Myocyte (in vitro differentiated cells): ENCODE results near the gene PPM1D. TPM values are rescaled to one million over a fixed set of nuclear protein-coding genes. Genes with fewer than 3 reads are reported as not detected.
"Not testable (repeated sequence)": the region's sequence is repeated elsewhere in the genome, so short reads cannot be mapped to it uniquely, and the experiment has no call there.

Experiments used
- DNase-seq: peaks from one replicate; pipeline ENCODE4 v3.0.0-alpha.2; 2012; ENCODE audit warnings: low read depth
- total RNA-seq: library from RNA; depleted of rRNA; stranded (reverse); fragments of >200 nt; gene quantifications from 2 replicates; pipeline ENCODE4 v1.2.3, GENCODE V29; 2014

PPM1D gene
- total RNA-seq, 1 donor from 2014 or later = 9.2 TPM

- peak; percentile 56 for DNase-seq
Observed at GRCh38 chr17:60665602-60666001, 65.6 kb downstream of the PPM1D start.

GRCh38 chr17:60668741-60669140 lies 68.7 kb downstream of the PPM1D start:
- not testable (repeated sequence) for DNase-seq

GRCh38 chr17:60671482-60671881 lies 71.5 kb downstream of the PPM1D start:
- no peak for DNase-seq

- DNase-seq = not testable (repeated sequence)
Observed at GRCh38 chr17:60674637-60675036, 74.6 kb downstream of the PPM1D start.

GRCh38 chr17:60675997-60676396 lies 76.0 kb downstream of the PPM1D start:
- DNase-seq = no peak

DNA sequence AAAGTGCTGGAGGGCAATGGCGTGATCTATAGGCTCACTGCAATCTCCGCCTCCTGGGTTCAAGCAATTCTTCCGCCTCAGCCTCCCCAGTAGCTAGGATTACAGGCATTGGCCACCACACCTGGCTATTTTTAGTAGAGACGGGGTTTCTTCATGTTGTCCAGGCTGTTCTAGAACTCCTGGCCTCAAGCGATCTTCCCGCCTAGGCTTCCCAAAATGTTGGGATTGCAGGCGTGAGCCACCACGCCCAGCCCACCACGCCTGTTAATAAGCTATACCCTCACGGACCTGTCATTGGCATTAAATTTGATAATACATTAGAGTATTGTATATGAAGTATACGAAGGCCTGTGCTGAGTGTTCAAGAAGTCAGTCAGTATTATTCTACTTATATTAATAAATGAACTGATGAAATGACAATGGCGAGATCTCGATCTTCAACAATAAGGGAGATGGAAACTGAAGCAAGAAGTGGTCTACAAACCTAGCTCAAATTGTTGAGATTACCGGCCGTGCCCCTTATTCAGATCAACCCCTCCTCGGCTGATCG lies 76.8 kb downstream of the PPM1D start:
- DNase-seq = no peak

- DNase-seq = peak; percentile 100
Observed at GRCh38 chr17:60677308-60678117, 77.5 kb downstream of the PPM1D start, which contains the start of gene BCAS3. Gene BCAS3 (plus strand): TSS chr17:60677851.

- no peak for DNase-seq
Observed at GRCh38 chr17:60678118-60678444, 78.1 kb downstream of the PPM1D start.

- no peak for DNase-seq
Observed at GRCh38 chr17:60679287-60679686, 79.3 kb downstream of the PPM1D start.

DNA sequence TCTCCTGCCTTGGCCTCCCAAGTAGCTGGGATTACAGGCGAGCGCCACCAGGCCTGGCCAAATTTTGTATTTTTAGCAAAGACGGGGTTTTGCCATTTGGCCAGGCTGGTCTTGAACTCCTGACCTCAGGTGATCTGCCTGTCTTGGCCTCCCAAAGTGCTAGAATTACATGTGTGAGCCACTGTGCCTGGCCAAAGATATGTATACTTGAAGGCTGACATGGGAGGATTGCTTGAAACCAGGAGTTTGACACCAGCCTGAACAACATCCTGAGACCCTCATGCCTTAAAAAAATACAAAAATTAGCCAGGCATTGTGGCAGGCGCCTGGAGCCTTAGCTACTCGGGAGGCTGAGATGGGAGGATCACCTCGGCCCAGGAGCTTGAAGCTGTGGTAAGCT lies 80.8 kb downstream of the PPM1D start:
- no peak for DNase-seq

DNA sequence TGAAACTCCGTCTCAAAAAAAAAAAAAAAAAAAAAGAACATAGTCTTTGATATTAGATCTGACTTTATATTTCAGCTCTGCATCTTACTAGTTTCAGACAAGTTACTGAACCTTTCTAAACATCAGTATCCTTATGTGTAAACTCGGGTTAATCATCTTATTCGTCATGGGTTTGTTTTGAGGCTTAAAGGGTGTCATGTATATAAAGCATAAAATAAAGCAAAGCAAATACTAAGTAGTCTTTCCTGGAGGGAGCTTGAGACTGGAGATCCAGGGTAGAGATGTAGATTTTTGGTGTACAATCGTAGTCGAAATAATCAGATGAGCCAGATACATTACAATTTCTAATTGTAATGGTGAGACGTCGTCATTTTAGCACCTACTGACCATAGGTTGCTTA lies 85.4 kb downstream of the PPM1D start:
- DNase-seq = no peak

DNA sequence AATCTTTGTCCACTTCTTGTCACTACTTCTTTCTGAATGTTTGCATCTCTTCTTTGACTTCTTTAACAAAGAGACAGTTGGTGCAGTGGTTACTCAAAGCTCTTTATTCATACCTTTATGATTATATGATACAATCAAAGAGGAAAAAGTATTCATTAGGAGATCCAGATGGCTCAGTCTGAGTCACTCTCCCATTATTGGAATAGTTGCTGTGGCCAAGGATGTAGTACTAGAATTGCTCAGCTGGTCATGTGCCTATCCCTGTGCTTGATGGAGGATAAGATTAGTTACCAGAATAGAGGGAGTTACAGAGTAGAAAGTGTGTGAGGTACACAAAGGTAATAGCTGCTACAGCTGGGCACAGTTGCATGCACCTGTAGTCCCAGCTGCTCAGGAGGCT lies 96.0 kb downstream of the PPM1D start:
- DNase-seq = peak; percentile 29

- DNase-seq = no peak
Observed at GRCh38 chr17:60699090-60699489, 99.1 kb downstream of the PPM1D start.

DNA sequence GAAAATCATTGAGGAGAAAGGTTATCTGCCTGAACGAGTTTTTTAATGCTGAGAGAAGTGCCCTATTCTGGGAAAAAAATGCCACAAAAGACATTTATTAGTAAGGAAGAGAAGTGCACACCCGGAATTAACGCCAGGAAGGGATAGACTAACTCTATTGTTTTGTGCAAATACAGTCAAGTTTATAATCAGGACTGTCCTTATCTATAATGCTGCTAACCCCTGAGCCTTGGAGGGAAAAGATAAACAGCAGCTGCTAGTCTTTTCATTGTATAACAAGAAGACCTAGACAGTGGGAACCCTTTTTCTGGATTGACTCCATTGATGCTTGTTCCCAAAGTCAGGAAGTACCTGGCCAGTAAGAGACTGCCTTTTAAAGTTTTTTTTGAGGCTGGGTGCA lies 104.2 kb downstream of the PPM1D start:
- DNase-seq = no peak

DNA sequence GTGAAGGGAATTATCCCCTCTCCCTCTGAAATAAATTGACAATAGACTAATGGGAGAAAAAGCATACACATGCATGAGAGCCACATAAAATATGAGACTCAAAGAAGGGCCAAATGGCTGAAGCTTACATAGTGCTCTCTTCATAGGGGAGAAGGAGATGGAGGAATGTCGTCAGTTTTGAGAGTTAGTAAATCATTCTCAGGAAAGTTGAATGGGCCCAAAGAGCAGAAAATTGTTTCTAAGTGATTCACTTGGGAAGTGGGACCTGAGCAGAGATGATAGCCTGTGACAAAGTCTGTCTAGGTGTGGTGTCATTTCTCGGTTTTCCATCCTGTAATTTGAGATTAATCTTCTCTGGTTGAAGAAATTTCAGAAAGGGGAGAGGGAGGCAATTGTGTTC lies 112.7 kb downstream of the PPM1D start:
- no peak for DNase-seq

DNA sequence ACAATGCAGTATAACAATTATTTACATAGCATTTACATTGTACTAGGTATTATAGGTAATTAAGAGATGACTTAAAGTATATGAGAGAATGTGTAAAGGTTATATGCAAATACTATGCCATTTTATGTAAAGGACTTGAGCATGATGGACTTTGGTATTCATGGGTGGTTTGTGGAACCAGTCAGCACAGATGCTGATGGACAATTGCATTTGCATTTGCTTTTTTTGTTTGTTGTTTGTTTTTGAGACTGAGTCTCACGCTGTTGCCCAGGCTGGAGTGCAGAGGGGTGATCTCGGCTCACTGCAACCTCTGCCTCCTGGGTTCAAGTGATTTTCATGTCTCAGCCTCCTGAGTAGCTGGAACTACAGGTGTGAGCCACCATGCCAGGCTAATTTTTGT lies 113.6 kb downstream of the PPM1D start:
- DNase-seq = no peak

Other genes starting within 250 kb of the PPM1D start
- 48.3 and 57.9 TPM in 2 replicates for gene USP32, start 208.1 kb upstream of the PPM1D start, total RNA-seq
- gene CHCT1, start 177.7 kb upstream of the PPM1D start, total RNA-seq = not detected in 2 replicates
- 41.8 and 48.7 TPM in 2 replicates for gene APPBP2, start 74.0 kb upstream of the PPM1D start, total RNA-seq
- 16.8 and 18.1 TPM in 2 replicates for gene BCAS3, start 77.7 kb downstream of the PPM1D start, total RNA-seq